Spleen (tissue), 11 donors: Measurements from ENCODE around the gene UBR4. TPM values are rescaled to one million over a fixed set of nuclear protein-coding genes. Genes with fewer than 3 reads are reported as not detected.

Experiments used
- DNase-seq: peaks from one replicate; pipeline ENCODE4 v3.0.0-alpha.2; 2020
- H3K27ac ChIP-seq, 8 donors: fragments of 200-600 bp; sonication (generic) in 7 of 8; 1 replicate in 4 of 8; 2 replicates in 4 of 8; pipeline versions ENCODE4 v1.5.0 to v1.8.0; 2016 to 2021; ENCODE audit warnings: inconsistent platforms in 4 of 8, mild to moderate bottlenecking in 4 of 8, moderate library complexity in 1 of 8
- H3K27me3 ChIP-seq, 7 donors: fragments of 200-600 bp; sonication (generic) in 6 of 7; replicated peaks in 1 of 7; 1 replicate in 4 of 7; 2 replicates in 3 of 7; pipeline versions ENCODE4 v1.5.0 to v1.8.0; 2016 to 2021; ENCODE audit warnings: inconsistent platforms in 3 of 7, mild to moderate bottlenecking in 1 of 7
- H3K36me3 ChIP-seq, 6 donors: fragments of 200-600 bp; sonication (generic) in 5 of 6; 1 replicate in 4 of 6; 2 replicates in 2 of 6; pipeline versions ENCODE4 v1.5.0 to v1.8.0; 2016 to 2021; ENCODE audit warnings: inconsistent platforms in 2 of 6
- H3K4me1 ChIP-seq, 6 donors: fragments of 200-600 bp; sonication (generic) in 5 of 6; 1 replicate in 3 of 6; 2 replicates in 3 of 6; pipeline versions ENCODE4 v1.5.0 to v1.8.0; 2016 to 2021; ENCODE audit warnings: inconsistent platforms in 3 of 6
- H3K4me3 ChIP-seq, 8 donors: fragments of 200-600 bp; sonication (generic) in 7 of 8; 1 replicate in 4 of 8; 2 replicates in 4 of 8; pipeline versions ENCODE4 v1.5.0 to v1.8.0; 2016 to 2021; ENCODE audit warnings: inconsistent platforms in 4 of 8, mild to moderate bottlenecking in 4 of 8, moderate library complexity in 2 of 8
- H3K9me3 ChIP-seq, 8 donors: fragments of 200-600 bp; sonication (generic) in 7 of 8; 1 replicate in 4 of 8; 2 replicates in 4 of 8; pipeline versions ENCODE4 v1.5.0 to v1.8.0; 2016 to 2021; ENCODE audit warnings: inconsistent platforms in 4 of 8
- POLR2A ChIP-seq, 3 donors: fragments of 450-650 bp; IDR thresholded peaks; one replicate each; pipeline ENCODE4 v1.5.1; 2017; ENCODE audit warnings: antibody characterized with exemption in 3 of 3, mild to moderate bottlenecking in 1 of 3
- POLR2AphosphoS5 ChIP-seq, 3 donors: sonication (generic); formaldehyde crosslinking; IDR thresholded peaks; one replicate each; pipeline ENCODE4 v1.5.1; 2017; ENCODE audit warnings: antibody characterized with exemption in 3 of 3
- WGBS, 5 donors: extraction: QIAGEN DNeasy Blood & Tissue Kit in 3 of 5; methylation state at CpG; one replicate each; pipeline versions ENCODE4 v1.1.5 to v1.1.7; 2013 to 2018; 5-methylcytosine and 5-hydroxymethylcytosine counted together
- intact Hi-C: fragments of 100-400 bp; cut with DNase I; formaldehyde crosslinking; loops from one replicate; pipeline ENCODE4 v1.15.0; 2023; ENCODE audit warnings: low total_unique reads
- polyA plus RNA-seq, 3 donors: library from polyadenylated mRNA; stranded (reverse); fragments of 200-250 nt; gene quantifications; one replicate each; pipeline ENCODE4 v1.2.1, GENCODE V29; 2013
- total RNA-seq, 7 donors: library from RNA; depleted of rRNA in 3 of 7; stranded (reverse); fragments of >200 nt in 3 of 7; fragmentation: NEBNext Ultra II Directional in 4 of 7; extraction: Animal tissue kit (Norgen Biotek cat#: 25700) in 4 of 7; gene quantifications; one replicate each; pipeline versions ENCODE4 v1.1.0 to v1.2.1, GENCODE V29; 2016 to 2021
- TF ChIP-seq, protein P1 (sequence below), 11 experiments: fragments of 200-600 bp in 7 of 11; fragments of 450-650 bp in 4 of 11; sonication (generic) in 4 of 11; IDR thresholded peaks in 8 of 11; conservative IDR thresholded peaks in 3 of 11; 1 replicate in 7 of 11; 2 replicates in 4 of 11; pipeline versions ENCODE4 v1.4.0 to v1.8.0; 2016 to 2021; ENCODE audit warnings: antibody characterized with exemption in 11 of 11, inconsistent platforms in 4 of 11, mild to moderate bottlenecking in 1 of 11
- donor health status: healthy with polysubstance abuse.
- donor health status: DM: no; HTN: no; CAD: no; lungs with moderate emphysema.
- donor health status: DM: no; HTN: no; CAD: no.
- donor health status: Bipolar disorder and iron deficiency.
- donor health status: healthy.
- donor health status: DM: no; HTN: no; CAD: no.
- donor health status: DM: yes; HTN: yes; CAD: no.

The UBR4 gene
- total and polyA plus RNA-seq, 10 donors: 72.5 to 184 (median 149) TPM

DNA sequence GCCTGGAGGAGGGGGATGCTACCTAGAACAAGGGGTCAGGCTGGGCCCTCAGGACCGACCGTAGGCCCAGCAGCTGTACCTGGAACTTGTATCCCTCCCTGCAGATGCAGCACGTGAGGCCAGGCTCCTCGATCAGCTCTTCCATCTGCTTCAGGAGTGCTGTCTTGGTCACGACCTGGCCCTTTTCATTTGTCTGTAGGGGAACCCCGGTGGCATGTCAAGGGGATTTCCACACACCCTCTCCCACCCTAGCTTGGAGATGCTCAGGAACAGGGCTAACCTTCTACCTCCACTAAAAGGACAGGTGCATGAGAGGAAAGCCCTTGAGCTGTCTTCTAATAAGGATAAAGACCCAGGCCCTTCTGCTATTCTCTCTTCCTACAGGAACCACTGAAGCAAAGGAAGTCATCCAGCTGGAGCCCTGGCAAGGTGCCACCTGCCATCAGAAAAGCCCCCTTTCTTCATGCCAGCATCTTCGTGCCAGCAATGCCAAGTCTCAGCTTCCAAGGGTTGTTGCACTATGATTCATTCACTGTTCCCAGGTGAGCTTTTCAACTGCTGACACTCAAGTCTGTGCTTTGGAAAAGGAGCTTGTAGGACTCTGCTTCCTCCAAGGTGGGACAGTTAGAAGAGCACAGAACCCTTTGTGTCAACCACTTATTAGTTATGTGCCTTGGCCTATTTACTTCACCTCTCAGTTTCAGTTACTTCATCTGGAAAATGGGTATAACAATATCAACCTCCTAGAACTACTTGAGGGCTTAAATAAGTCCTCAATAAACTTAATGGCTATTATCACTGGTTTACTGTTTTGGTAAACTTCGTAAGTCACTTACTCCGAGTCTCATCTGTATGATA lies 122.1 kb downstream of the UBR4 start:
- TF ChIP-seq POLR2AphosphoS5 (IDR thresholded peaks at IDR 0.05) (no peak), POLR2A (IDR thresholded peaks at IDR 0.05) (no peak)
- TF ChIP-seq, protein P1, sequence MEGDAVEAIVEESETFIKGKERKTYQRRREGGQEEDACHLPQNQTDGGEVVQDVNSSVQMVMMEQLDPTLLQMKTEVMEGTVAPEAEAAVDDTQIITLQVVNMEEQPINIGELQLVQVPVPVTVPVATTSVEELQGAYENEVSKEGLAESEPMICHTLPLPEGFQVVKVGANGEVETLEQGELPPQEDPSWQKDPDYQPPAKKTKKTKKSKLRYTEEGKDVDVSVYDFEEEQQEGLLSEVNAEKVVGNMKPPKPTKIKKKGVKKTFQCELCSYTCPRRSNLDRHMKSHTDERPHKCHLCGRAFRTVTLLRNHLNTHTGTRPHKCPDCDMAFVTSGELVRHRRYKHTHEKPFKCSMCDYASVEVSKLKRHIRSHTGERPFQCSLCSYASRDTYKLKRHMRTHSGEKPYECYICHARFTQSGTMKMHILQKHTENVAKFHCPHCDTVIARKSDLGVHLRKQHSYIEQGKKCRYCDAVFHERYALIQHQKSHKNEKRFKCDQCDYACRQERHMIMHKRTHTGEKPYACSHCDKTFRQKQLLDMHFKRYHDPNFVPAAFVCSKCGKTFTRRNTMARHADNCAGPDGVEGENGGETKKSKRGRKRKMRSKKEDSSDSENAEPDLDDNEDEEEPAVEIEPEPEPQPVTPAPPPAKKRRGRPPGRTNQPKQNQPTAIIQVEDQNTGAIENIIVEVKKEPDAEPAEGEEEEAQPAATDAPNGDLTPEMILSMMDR (IDR thresholded peaks at IDR 0.05 in 8 of 11, conservative IDR thresholded peaks at IDR 0.05 in 3 of 11): no peak
- Histone ChIP-seq H3K4me1 (peaks cover 0 to 35% (median 6%) of the 10 kb centered on the region in 6 donors), H3K36me3 (peaks cover 3 to 100% (median 98%) of the 10 kb centered on the region in 6 donors), H3K27ac (peak overlapping the region in 3 of 8 donors; percentile 30 to 41 (median 36)), H3K27me3 (no peaks in the 10 kb centered on the region), H3K9me3 (no peaks in the 10 kb centered on the region), H3K4me3 (no peak overlapping the region)
- DNase-seq: no peak
- intact Hi-C loops: no loop called here
- WGBS, 5 donors: 68 to 78% (median 69%) methylated on average over 9 of the region's 9 CpGs

DNA sequence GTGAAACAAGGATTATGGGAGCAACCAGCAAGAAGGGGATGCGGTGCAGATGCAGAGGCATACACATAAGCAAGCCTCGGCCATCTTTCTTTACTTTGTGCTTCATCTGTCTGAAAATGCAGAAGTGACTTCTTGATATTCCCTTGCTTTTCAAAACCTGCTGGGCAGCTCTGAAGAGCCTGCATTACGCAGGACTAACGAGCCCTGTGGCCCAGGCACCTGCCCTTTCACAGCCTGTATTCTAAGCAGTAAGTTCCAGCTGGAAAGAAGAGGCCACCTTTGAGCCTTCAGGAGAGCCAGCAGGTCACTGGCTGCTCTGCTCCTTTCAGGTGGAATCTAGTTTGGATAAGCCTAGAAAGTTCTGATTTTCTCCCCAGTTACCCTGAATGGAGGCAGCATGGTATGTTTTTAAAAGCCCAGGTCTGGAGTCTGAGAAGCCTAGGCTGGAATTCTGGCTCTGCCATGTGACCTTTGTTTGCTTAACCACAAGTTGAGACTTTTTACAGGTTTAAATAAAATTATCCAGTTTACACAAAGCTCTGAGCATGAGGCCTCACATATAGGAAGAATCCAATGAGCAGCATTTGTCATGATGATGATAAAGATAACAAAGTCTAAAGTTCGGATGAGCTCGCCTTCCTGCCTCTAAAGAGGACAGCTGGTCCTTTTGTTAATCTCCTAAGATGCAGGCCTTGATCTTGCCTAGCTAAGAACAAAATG lies 122.9 kb downstream of the UBR4 start:
- 74 to 89% (median 84%) methylated on average over 6 of the region's 6 CpGs for WGBS, 5 donors
- no peak for DNase-seq
- no peaks in the 10 kb centered on the region for H3K9me3 ChIP-seq
- intact Hi-C loops: no loop called here
- H3K27ac ChIP-seq: peak overlapping the region in 4 of 8 donors; percentile 26 to 41 (median 33)
- TF ChIP-seq POLR2AphosphoS5 (IDR thresholded peaks at IDR 0.05): no peak
- TF ChIP-seq, protein P1 (IDR thresholded peaks at IDR 0.05 in 8 of 11, conservative IDR thresholded peaks at IDR 0.05 in 3 of 11): no peak
- H3K36me3 ChIP-seq: peaks cover under 1 to 100% (median 98%) of the 10 kb centered on the region in 6 donors
- H3K4me1 ChIP-seq: peaks cover 0 to 43% (median 10%) of the 10 kb centered on the region in 6 donors
- no peaks in the 10 kb centered on the region for H3K27me3 ChIP-seq
- no peak overlapping the region for H3K4me3 ChIP-seq

DNA sequence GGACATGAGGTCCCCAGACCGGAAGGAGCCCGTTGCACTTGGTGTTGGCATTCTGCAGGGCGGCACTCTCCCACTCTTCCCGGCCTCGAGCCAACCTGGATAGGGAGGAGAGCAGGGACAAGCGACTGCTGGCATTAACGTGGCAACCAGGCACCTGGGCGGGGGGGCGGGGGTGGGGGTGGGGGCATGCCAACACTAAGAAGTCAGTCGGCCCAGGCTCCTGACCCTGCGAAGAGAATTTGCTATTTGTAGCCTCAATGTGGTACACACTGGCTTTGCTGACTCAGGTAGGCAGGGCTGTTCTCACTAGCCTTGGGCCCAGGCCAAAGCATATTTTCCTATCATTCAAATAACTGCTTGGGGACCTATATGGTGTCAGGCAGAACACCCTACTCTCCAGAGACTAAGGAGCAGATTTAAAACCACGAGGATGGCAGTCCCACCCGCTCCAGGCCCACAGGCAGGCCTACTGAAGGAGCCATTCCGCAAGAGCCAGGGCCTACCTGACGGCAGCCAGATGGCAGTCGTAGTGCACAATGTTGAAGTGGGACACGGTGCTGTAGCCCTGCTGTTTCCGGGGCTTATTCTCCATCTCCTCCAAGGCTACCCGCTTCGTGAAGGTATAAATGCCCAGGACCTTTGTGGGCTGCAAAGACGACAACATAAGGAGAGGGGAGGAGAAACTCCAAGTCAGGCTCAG lies 123.7 kb downstream of the UBR4 start:
- Histone ChIP-seq H3K36me3 (peaks cover 0 to 100% (median 96%) of the 10 kb centered on the region in 6 donors), H3K4me3 (no peak overlapping the region), H3K9me3 (no peaks in the 10 kb centered on the region), H3K27me3 (no peaks in the 10 kb centered on the region), H3K27ac (peak overlapping the region in 3 of 8 donors; percentile 26 to 41 (median 30)), H3K4me1 (peaks cover 0 to 52% (median 18%) of the 10 kb centered on the region in 6 donors)
- DNase-seq: no peak
- 89 to 96% (median 92%) methylated on average over 18 to 21 of the region's 21 CpGs for WGBS, 5 donors
- TF ChIP-seq POLR2A (IDR thresholded peaks at IDR 0.05) (no peak), POLR2AphosphoS5 (IDR thresholded peaks at IDR 0.05) (peak in 1 of 3 donors; percentile 16)
- TF ChIP-seq, protein P1 (IDR thresholded peaks at IDR 0.05 in 8 of 11, conservative IDR thresholded peaks at IDR 0.05 in 3 of 11): no peak
- intact Hi-C loops: no loop called here
